ENCODE results near the gene FLOT1.

DNA sequence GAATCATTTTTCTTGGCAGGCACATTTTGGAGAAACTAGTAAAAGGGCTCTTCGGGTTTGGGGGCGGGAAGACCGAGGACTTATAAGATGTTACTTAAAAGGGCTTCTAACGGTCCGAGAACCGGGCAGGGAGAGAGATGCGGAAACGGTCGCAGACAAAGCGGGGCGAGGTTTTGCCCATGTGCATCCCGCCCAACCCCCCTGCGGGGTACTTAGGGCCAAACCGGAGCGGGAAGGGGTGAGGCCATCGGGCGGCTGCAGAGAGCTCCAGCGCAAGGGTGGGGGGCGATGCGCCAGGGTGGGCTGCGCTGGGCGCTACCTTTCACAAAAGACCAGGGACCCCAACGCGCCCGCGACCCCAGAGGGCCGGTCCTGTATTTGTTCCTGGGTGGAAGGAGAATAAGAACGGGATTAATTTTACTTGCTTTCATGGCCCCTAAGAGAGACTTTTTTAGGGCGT lies 21.7 kb downstream of the FLOT1 start:
- no peak for TF ChIP-seq EZH2 (IDR thresholded peaks at IDR 0.05)
- no peak for TF ChIP-seq POLR2AphosphoS5 (IDR thresholded peaks at IDR 0.05; ENCODE audit: borderline replicate concordance, low read depth, low read length)
- TF ChIP-seq FOXP2 (optimal IDR thresholded peaks at IDR 0.05; ENCODE audit: control extremely low read depth, extremely low read length, insufficient read depth): no peak

Data from SK-N-MC (cell line).